DND-41 (cell line): ENCODE measurements around the gene ZSWIM6.

Experiments
- CTCF ChIP-seq: IDR thresholded peaks from 2 replicates; pipeline ENCODE4 v1.5.1; 2012; ENCODE audit warnings: borderline replicate concordance, low read length, moderate library complexity, mild to moderate bottlenecking; ENCODE audit not compliant: poor library complexity, severe bottlenecking; ENCODE audit errors: extremely low read depth
- EZH2 ChIP-seq: IDR thresholded peaks from 3 replicates; pipeline ENCODE4 v1.6.1; 2012; ENCODE audit warnings: borderline replicate concordance, low read depth, mild to moderate bottlenecking, moderate library complexity, low read length, inconsistent platforms; ENCODE audit not compliant: severe bottlenecking

DNA sequence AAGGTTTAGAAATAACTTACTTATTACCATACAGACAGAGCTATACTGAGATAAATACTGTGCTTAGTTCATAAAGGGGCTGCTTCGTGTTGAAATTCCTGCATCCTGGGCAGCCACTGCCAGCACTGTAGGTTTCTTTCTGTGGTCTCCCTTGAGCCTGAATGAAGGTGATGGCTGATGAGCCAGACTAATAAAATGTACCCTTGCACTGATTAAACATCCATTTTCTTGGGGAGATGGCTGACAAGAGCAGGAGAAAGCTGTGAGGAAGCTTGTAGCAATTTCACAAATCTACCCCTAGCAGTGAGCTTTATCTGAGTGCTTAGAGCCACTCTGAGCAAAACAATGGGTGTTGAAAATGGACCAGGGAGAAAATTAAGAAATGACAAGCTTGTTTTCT is 23.3 kb upstream of the ZSWIM6 start:
- no peak for TF ChIP-seq CTCF
- no peak for TF ChIP-seq EZH2
